PFSK-1 (cell line): ENCODE data around the gene MYH1. TPM values are rescaled to one million over a fixed set of nuclear protein-coding genes. Genes with fewer than 3 reads are reported as not detected.

Experiments
- FOXP2 ChIP-seq: optimal IDR thresholded peaks from 2 replicates; pipeline ENCODE3; 2011; ENCODE audit warnings: borderline replicate concordance, control low read depth, inconsistent platforms; ENCODE audit not compliant: insufficient read depth; ENCODE audit errors: extremely low read length, extremely low read depth
- POLR2AphosphoS5 ChIP-seq: IDR thresholded peaks from 2 replicates; pipeline ENCODE4 v1.6.1; 2012; ENCODE audit warnings: low read depth, mild to moderate bottlenecking, control low read depth, low read length, moderate library complexity
- SIN3A ChIP-seq: IDR thresholded peaks from 2 replicates; pipeline ENCODE4 v1.6.1; 2012; ENCODE audit warnings: mild to moderate bottlenecking, low read length, moderate library complexity, borderline replicate concordance; ENCODE audit not compliant: insufficient read depth
- TAF1 ChIP-seq: IDR thresholded peaks from 2 replicates; pipeline ENCODE4 v1.6.1; 2012; ENCODE audit warnings: low read length, control low read depth, borderline replicate concordance; ENCODE audit not compliant: insufficient read depth
- polyA plus RNA-seq: library from polyadenylated mRNA; unstranded; fragments of >200 nt; gene quantifications from one replicate; pipeline ENCODE4 v1.2.1, GENCODE V29; 2012; ENCODE audit warnings: low read depth, missing spikeins; ENCODE audit not compliant: insufficient read length
- TF ChIP-seq, protein P1 (sequence below), 2 experiments: IDR thresholded peaks; 2 replicates each; pipeline versions ENCODE4 v1.6.1 to v1.8.0; 2011 to 2012; ENCODE audit warnings: low read depth in 2 of 2, low read length in 2 of 2, control low read depth in 1 of 2, inconsistent platforms in 1 of 2, mild to moderate bottlenecking in 1 of 2, moderate library complexity in 1 of 2; ENCODE audit not compliant: insufficient read depth in 1 of 2

Gene MYH1
- not detected for polyA plus RNA-seq

DNA sequence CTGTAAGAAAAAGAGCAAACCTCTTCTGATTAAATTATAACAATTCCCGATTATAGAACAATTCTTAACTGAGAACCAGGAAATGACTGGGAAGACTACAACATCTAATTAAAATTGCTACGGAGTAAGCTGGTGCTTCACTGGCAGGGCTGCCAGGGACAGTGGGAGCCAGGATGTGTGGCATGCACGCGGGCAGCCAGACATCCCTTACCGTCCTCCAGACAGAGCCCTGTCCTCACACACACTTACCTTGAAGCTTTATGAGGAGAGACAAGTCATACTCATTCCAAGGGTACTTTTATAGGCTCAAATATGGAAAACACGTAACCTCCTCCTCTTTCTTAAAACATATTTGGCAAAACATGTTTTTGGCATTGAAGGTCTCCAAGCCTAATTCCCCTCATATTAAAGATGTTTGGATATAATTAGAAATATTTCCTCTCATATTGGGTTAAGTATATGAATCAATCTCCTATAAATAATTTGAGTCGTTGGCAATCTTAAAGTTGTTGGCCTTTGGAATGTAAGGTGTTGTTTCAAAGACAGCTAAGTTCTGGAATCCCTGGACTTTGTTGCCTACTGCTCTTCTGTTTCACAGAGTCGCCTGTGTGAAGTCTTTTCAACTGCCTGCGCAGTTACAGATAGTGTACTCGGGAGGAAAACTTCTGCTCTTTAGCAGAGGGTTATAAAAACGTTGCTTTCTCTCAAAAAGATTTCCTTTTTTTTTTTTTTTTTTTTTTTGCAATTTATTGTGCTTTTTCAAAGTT is at the start of gene MYH1:
Gene MYH1 (minus strand): TSS at position 272 of the 767 bp plus-strand sequence. CDS start 1,900 bp downstream, outside the sequence.
- no peak for TF ChIP-seq SIN3A
- TF ChIP-seq, protein P1, sequence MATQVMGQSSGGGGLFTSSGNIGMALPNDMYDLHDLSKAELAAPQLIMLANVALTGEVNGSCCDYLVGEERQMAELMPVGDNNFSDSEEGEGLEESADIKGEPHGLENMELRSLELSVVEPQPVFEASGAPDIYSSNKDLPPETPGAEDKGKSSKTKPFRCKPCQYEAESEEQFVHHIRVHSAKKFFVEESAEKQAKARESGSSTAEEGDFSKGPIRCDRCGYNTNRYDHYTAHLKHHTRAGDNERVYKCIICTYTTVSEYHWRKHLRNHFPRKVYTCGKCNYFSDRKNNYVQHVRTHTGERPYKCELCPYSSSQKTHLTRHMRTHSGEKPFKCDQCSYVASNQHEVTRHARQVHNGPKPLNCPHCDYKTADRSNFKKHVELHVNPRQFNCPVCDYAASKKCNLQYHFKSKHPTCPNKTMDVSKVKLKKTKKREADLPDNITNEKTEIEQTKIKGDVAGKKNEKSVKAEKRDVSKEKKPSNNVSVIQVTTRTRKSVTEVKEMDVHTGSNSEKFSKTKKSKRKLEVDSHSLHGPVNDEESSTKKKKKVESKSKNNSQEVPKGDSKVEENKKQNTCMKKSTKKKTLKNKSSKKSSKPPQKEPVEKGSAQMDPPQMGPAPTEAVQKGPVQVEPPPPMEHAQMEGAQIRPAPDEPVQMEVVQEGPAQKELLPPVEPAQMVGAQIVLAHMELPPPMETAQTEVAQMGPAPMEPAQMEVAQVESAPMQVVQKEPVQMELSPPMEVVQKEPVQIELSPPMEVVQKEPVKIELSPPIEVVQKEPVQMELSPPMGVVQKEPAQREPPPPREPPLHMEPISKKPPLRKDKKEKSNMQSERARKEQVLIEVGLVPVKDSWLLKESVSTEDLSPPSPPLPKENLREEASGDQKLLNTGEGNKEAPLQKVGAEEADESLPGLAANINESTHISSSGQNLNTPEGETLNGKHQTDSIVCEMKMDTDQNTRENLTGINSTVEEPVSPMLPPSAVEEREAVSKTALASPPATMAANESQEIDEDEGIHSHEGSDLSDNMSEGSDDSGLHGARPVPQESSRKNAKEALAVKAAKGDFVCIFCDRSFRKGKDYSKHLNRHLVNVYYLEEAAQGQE (IDR thresholded peaks at IDR 0.05; ENCODE audit: insufficient read depth in 1 of 2, low read depth in 2 of 2, low read length in 2 of 2), result no peak
- TF ChIP-seq FOXP2, result no peak
- TF ChIP-seq TAF1, result no peak
- no peak for TF ChIP-seq POLR2AphosphoS5

DNA sequence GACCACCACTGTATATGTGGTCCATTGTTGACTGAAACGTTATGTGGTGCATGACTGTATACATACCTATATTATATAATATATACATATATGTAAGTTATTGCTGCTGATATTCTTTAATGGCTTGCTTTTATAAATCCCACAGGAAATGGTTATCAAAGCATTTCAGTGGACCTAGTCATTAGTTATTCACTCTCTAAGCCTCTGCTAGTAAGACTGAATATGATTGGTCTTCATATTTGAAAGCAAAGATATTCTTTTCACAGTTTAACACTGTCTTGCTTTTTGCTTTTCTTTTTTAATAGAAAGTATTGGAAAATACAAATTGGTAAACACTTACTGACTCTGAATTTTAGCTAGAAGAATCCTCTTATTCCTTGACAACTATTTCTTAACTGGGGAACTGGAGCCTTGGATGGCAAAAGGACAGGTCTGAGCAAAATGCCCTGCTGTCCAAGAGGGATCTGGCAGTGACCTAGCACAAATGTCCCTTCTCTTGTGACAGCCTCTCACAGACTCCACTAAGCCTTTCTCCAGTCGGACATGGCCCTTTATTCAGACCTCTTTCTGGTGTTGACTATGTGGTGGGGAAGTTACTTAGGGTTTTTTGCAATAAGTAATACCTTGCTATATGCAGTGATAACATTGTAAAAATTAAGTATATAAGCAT is 45.8 kb upstream of the MYH1 start:
- TF ChIP-seq FOXP2, result no peak
- no peak for TF ChIP-seq SIN3A
- TF ChIP-seq, protein P1 (IDR thresholded peaks at IDR 0.05; ENCODE audit: insufficient read depth in 1 of 2, low read depth in 2 of 2, low read length in 2 of 2), result no peak
- TF ChIP-seq TAF1, result no peak
- no peak for TF ChIP-seq POLR2AphosphoS5

DNA sequence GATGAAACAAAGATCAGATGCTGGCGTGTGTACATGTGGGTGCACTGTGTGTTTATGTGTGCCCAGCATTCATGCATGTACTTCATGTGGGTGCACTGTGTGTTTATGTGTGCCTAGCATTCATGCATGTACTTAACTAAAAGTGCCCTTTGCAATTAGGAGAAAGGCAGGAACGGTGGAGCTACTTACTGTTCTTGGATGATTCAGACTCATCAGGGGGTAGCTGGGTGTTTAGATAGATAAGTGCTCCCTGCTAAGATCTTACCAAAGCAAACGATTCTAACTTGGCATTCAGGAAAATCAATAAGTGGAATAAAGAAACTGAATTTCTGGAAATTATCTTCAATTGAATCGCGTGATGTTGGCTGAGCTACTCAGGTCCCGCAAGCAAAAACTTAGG is 39.7 kb upstream of the MYH1 start:
- TF ChIP-seq TAF1 (no peak), FOXP2 (no peak)
- TF ChIP-seq, protein P1 (IDR thresholded peaks at IDR 0.05; ENCODE audit: insufficient read depth in 1 of 2, low read depth in 2 of 2, low read length in 2 of 2), result no peak

DNA sequence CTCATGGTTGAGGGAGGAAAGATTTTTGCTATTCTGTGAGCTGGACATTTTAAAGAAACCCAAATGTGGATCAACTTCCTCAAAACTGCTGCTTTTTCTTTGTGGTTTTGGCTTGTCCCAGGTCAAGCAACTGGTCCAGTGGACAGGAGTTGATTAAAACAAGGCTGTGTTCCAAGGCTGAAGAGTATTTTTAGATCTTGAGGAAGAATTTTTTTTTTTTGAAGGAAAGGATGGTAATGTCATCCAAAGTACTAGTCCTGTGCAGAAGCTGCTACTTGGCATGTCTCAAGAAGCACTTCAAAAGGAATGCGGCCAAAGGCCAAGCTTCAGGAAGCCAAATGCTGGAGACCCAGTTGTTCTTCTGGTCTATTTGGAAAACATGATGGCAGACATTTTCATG is 39.1 kb upstream of the MYH1 start:
- TF ChIP-seq TAF1, result no peak
- no peak for TF ChIP-seq SIN3A
- TF ChIP-seq, protein P1 (IDR thresholded peaks at IDR 0.05; ENCODE audit: insufficient read depth in 1 of 2, low read depth in 2 of 2, low read length in 2 of 2), result no peak
- no peak for TF ChIP-seq POLR2AphosphoS5
- no peak for TF ChIP-seq FOXP2
